WTC11 (cell line): Measurements from ENCODE around the gene NELL1.

ENCODE experiments used
- FOXK1 ChIP-seq: sonication (generic); formaldehyde crosslinking; IDR thresholded peaks from 2 replicates; pipeline ENCODE4 v1.8.0; 2022; ENCODE audit warnings: mild to moderate bottlenecking, moderate library complexity, missing genetic modification reagents
- JUN ChIP-seq: sonication (generic); formaldehyde crosslinking; IDR thresholded peaks from 2 replicates; pipeline ENCODE4 v1.8.0; 2023; ENCODE audit warnings: mild to moderate bottlenecking, missing genetic modification reagents
- MYBL2 ChIP-seq: sonication (generic); formaldehyde crosslinking; IDR thresholded peaks from 2 replicates; pipeline ENCODE4 v1.8.1; 2023; ENCODE audit warnings: mild to moderate bottlenecking, moderate library complexity, missing genetic modification reagents
- NR2C2 ChIP-seq: sonication (generic); formaldehyde crosslinking; IDR thresholded peaks from 2 replicates; pipeline ENCODE4 v1.8.0; 2022; ENCODE audit warnings: mild to moderate bottlenecking, missing genetic modification reagents
- RORB ChIP-seq: fragments of 250-450 bp; sonication (Bioruptor Pico); IDR thresholded peaks from 2 replicates; pipeline ENCODE4 v1.9.0; 2021; ENCODE audit warnings: mild to moderate bottlenecking
- TF ChIP-seq, protein P1 (sequence below): fragments of 200-600 bp; IDR thresholded peaks from 2 replicates; pipeline ENCODE4 v1.8.0; 2022; ENCODE audit warnings: antibody characterized with exemption
- TF ChIP-seq, protein P2 (sequence below): sonication (generic); formaldehyde crosslinking; IDR thresholded peaks from 2 replicates; pipeline ENCODE4 v1.8.1; 2023; ENCODE audit warnings: mild to moderate bottlenecking, missing genetic modification reagents, borderline replicate concordance
- TF ChIP-seq, protein P3 (sequence below): sonication (generic); formaldehyde crosslinking; conservative IDR thresholded peaks from 2 replicates; pipeline ENCODE4 v1.8.1; 2023; ENCODE audit warnings: mild to moderate bottlenecking, low read depth, missing genetic modification reagents, moderate library complexity

DNA sequence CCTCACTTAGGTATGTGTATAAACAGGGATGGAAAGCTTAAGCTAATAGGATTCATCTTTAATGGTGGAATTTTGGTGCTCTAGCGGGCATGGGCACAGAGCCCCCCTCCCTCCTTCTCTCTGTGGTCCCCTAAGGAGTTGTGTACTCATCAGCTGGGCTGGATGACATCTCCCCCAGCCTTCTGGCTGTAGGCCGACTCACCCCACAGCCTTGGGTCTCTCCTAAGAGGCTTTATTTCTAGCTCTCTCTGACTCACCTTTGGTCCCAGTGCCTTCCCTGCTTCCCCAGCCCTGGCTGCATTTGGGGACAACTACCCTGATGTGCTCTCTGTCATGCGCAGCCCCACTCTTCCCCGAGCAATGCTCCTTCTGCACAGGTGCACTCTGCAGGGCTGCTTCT lies 43.1 kb upstream of the NELL1 start:
- TF ChIP-seq, protein P1, sequence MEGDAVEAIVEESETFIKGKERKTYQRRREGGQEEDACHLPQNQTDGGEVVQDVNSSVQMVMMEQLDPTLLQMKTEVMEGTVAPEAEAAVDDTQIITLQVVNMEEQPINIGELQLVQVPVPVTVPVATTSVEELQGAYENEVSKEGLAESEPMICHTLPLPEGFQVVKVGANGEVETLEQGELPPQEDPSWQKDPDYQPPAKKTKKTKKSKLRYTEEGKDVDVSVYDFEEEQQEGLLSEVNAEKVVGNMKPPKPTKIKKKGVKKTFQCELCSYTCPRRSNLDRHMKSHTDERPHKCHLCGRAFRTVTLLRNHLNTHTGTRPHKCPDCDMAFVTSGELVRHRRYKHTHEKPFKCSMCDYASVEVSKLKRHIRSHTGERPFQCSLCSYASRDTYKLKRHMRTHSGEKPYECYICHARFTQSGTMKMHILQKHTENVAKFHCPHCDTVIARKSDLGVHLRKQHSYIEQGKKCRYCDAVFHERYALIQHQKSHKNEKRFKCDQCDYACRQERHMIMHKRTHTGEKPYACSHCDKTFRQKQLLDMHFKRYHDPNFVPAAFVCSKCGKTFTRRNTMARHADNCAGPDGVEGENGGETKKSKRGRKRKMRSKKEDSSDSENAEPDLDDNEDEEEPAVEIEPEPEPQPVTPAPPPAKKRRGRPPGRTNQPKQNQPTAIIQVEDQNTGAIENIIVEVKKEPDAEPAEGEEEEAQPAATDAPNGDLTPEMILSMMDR = no peak
- no peak for TF ChIP-seq MYBL2
- no peak for TF ChIP-seq FOXK1 (CRISPR knock-in tag)
- no peak for TF ChIP-seq RORB (CRISPR knock-in tag)
- TF ChIP-seq, protein P2, sequence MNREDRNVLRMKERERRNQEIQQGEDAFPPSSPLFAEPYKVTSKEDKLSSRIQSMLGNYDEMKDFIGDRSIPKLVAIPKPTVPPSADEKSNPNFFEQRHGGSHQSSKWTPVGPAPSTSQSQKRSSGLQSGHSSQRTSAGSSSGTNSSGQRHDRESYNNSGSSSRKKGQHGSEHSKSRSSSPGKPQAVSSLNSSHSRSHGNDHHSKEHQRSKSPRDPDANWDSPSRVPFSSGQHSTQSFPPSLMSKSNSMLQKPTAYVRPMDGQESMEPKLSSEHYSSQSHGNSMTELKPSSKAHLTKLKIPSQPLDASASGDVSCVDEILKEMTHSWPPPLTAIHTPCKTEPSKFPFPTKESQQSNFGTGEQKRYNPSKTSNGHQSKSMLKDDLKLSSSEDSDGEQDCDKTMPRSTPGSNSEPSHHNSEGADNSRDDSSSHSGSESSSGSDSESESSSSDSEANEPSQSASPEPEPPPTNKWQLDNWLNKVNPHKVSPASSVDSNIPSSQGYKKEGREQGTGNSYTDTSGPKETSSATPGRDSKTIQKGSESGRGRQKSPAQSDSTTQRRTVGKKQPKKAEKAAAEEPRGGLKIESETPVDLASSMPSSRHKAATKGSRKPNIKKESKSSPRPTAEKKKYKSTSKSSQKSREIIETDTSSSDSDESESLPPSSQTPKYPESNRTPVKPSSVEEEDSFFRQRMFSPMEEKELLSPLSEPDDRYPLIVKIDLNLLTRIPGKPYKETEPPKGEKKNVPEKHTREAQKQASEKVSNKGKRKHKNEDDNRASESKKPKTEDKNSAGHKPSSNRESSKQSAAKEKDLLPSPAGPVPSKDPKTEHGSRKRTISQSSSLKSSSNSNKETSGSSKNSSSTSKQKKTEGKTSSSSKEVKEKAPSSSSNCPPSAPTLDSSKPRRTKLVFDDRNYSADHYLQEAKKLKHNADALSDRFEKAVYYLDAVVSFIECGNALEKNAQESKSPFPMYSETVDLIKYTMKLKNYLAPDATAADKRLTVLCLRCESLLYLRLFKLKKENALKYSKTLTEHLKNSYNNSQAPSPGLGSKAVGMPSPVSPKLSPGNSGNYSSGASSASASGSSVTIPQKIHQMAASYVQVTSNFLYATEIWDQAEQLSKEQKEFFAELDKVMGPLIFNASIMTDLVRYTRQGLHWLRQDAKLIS (CRISPR knock-in tag) = no peak
- TF ChIP-seq, protein P3, sequence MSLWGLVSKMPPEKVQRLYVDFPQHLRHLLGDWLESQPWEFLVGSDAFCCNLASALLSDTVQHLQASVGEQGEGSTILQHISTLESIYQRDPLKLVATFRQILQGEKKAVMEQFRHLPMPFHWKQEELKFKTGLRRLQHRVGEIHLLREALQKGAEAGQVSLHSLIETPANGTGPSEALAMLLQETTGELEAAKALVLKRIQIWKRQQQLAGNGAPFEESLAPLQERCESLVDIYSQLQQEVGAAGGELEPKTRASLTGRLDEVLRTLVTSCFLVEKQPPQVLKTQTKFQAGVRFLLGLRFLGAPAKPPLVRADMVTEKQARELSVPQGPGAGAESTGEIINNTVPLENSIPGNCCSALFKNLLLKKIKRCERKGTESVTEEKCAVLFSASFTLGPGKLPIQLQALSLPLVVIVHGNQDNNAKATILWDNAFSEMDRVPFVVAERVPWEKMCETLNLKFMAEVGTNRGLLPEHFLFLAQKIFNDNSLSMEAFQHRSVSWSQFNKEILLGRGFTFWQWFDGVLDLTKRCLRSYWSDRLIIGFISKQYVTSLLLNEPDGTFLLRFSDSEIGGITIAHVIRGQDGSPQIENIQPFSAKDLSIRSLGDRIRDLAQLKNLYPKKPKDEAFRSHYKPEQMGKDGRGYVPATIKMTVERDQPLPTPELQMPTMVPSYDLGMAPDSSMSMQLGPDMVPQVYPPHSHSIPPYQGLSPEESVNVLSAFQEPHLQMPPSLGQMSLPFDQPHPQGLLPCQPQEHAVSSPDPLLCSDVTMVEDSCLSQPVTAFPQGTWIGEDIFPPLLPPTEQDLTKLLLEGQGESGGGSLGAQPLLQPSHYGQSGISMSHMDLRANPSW (CRISPR knock-in tag) = no peak
- no peak for TF ChIP-seq JUN (CRISPR knock-in tag)
- TF ChIP-seq NR2C2 (CRISPR knock-in tag) = no peak
